IMR-90 (cell line): ENCODE measurements around the gene SESN1. TPM values are rescaled to one million over a fixed set of nuclear protein-coding genes. Genes with fewer than 3 reads are reported as not detected.

ENCODE experiments used
- ATAC-seq: fragments of 200-7000 bp; cut with Tn5 transposase; 2 replicates; pipeline ENCODE4 v1.9.1; 2020; ENCODE audit warnings: low read depth, mild to moderate bottlenecking, moderate library complexity
- BruUV-seq: library from RNA; stranded (reverse); fragments of 400-500 nt; replicated peaks from 2 replicates; lab custom pipeline; 2021; lab: Mats Ljungman, UMichigan
- CTCF ChIA-PET: fragments of 300-600 bp; formaldehyde crosslinking; extraction: SDS; loops from one replicate; lab custom pipeline; 2021; ENCODE audit warnings: antibody characterized with exemption; lab: Yijun Ruan, JAX
- POLR2A ChIA-PET: fragments of 300-600 bp; sonication (Branson Sonifier 250); formaldehyde crosslinking; loops from one replicate; lab custom pipeline; 2022; ENCODE audit warnings: antibody characterized with exemption; ENCODE audit not compliant: unreplicated experiment; lab: Charles Lee
- DNase-seq: peaks from one replicate; pipeline ENCODE4 v3.0.0; 2013
- H2AFZ ChIP-seq: replicated peaks from 2 replicates; pipeline ENCODE3; 2013; ENCODE audit warnings: low read length, mild to moderate bottlenecking; ENCODE audit not compliant: poor library complexity
- H2AK5ac ChIP-seq: 2 replicates; pipeline ENCODE4 v1.6.1; 2013; ENCODE audit warnings: low read depth, low read length, inconsistent platforms
- H2AK9ac ChIP-seq: replicated peaks from 2 replicates; pipeline ENCODE3; 2013; ENCODE audit warnings: mild to moderate bottlenecking, low read depth, low read length, moderate library complexity; ENCODE audit not compliant: poor library complexity
- H2BK120ac ChIP-seq: 2 replicates; pipeline ENCODE4 v1.6.1; 2013; ENCODE audit warnings: low read depth, low read length, inconsistent platforms
- H2BK15ac ChIP-seq: 3 replicates; pipeline ENCODE4 v1.6.1; 2013; ENCODE audit warnings: low read depth, low read length, inconsistent platforms
- H2BK20ac ChIP-seq: 2 replicates; pipeline ENCODE4 v1.6.1; 2013; ENCODE audit warnings: low read depth, mild to moderate bottlenecking, inconsistent platforms, low read length, moderate library complexity
- H2BK5ac ChIP-seq: 2 replicates; pipeline ENCODE4 v1.6.1; 2013; ENCODE audit warnings: mild to moderate bottlenecking, low read depth, low read length, inconsistent platforms; ENCODE audit not compliant: poor library complexity, severe bottlenecking
- H3K14ac ChIP-seq: replicated peaks from 2 replicates; pipeline ENCODE4 v1.6.1; 2013; ENCODE audit warnings: low read depth, low read length, inconsistent platforms
- H3K18ac ChIP-seq: 2 replicates; pipeline ENCODE4 v1.6.1; 2013; ENCODE audit warnings: low read depth, low read length, control low read depth
- H3K23ac ChIP-seq: 2 replicates; pipeline ENCODE4 v1.6.1; 2013; ENCODE audit warnings: low read depth, low read length, inconsistent platforms
- H3K27ac ChIP-seq: 2 replicates; pipeline ENCODE4 v1.5.1; 2013; ENCODE audit warnings: mild to moderate bottlenecking, control low read depth, low read length; ENCODE audit not compliant: insufficient read depth
- H3K27me3 ChIP-seq: 2 replicates; pipeline ENCODE4 v1.6.1; 2013; ENCODE audit warnings: low read length; ENCODE audit not compliant: control insufficient read depth, insufficient read depth
- H3K36me3 ChIP-seq: 2 replicates; pipeline ENCODE4 v1.6.1; 2013; ENCODE audit warnings: low read length, mixed read lengths; ENCODE audit not compliant: control insufficient read depth, insufficient read depth
- H3K4ac ChIP-seq: 2 replicates; pipeline ENCODE4 v1.6.1; 2013; ENCODE audit warnings: low read depth, low read length, inconsistent platforms
- H3K4me1 ChIP-seq: 2 replicates; pipeline ENCODE4 v1.6.1; 2013; ENCODE audit warnings: low read length, mixed read lengths; ENCODE audit not compliant: control insufficient read depth, insufficient read depth
- H3K4me2 ChIP-seq: 2 replicates; pipeline ENCODE4 v1.6.1; 2013; ENCODE audit warnings: low read depth, mild to moderate bottlenecking, control low read depth, low read length, moderate library complexity
- H3K4me3 ChIP-seq: 2 replicates; pipeline ENCODE4 v1.5.1; 2013; ENCODE audit warnings: low read depth, mild to moderate bottlenecking, control low read depth, low read length, moderate library complexity; ENCODE audit not compliant: insufficient read depth
- H3K56ac ChIP-seq: 2 replicates; pipeline ENCODE4 v1.6.1; 2013; ENCODE audit warnings: low read length, inconsistent platforms; ENCODE audit not compliant: insufficient read depth; ENCODE audit errors: extremely low read depth
- H3K79me1 ChIP-seq, 2 experiments: 2 replicates each; pipeline ENCODE4 v1.6.1; 2013; ENCODE audit warnings: low read length in 2 of 2, inconsistent platforms in 1 of 2, low read depth in 1 of 2
- H3K9ac ChIP-seq: 2 replicates; pipeline ENCODE4 v1.6.1; 2013; ENCODE audit warnings: low read depth, low read length, control low read depth
- H3K9me1 ChIP-seq: 2 replicates; pipeline ENCODE4 v1.6.1; 2013; ENCODE audit warnings: low read length, inconsistent platforms; ENCODE audit not compliant: insufficient read depth
- H3K9me3 ChIP-seq: 2 replicates; pipeline ENCODE4 v1.6.1; 2013; ENCODE audit warnings: low read length; ENCODE audit not compliant: control insufficient read depth, insufficient read depth
- H4K20me1 ChIP-seq: 2 replicates; pipeline ENCODE4 v1.6.1; 2013; ENCODE audit warnings: low read length, inconsistent platforms; ENCODE audit not compliant: insufficient read depth
- H4K5ac ChIP-seq: 2 replicates; pipeline ENCODE4 v1.6.1; 2013; ENCODE audit warnings: mild to moderate bottlenecking, low read depth, low read length, control low read depth
- H4K8ac ChIP-seq, 2 experiments: 2 replicates each; pipeline ENCODE4 v1.6.1; 2013; ENCODE audit warnings: low read depth in 2 of 2, low read length in 2 of 2, control low read depth in 1 of 2, inconsistent platforms in 1 of 2
- H4K91ac ChIP-seq: 2 replicates; pipeline ENCODE4 v1.6.1; 2013; ENCODE audit warnings: low read depth, low read length, inconsistent platforms; ENCODE audit not compliant: insufficient read depth
- MAFK ChIP-seq: IDR thresholded peaks from 2 replicates; pipeline ENCODE4 v1.6.1; 2012; ENCODE audit warnings: low read depth, low read length, improper control_type of control experiment
- MXI1 ChIP-seq: IDR thresholded peaks from 2 replicates; pipeline ENCODE4 v1.6.1; 2012; ENCODE audit warnings: low read depth, mild to moderate bottlenecking, low read length, moderate library complexity, borderline replicate concordance
- NFE2L2 ChIP-seq: fragments of 150-350 bp; IDR thresholded peaks from 2 replicates; pipeline ENCODE4 v1.6.1; 2016; ENCODE audit warnings: low read depth, mild to moderate bottlenecking, low read length
- POLR2A ChIP-seq: IDR thresholded peaks from 2 replicates; pipeline ENCODE4 v1.6.1; 2012; ENCODE audit warnings: mild to moderate bottlenecking, low read depth, low read length
- RCOR1 ChIP-seq: IDR thresholded peaks from 2 replicates; pipeline ENCODE4 v1.6.1; 2012; ENCODE audit warnings: mild to moderate bottlenecking, low read length, improper control_type of control experiment; ENCODE audit not compliant: insufficient replicate concordance
- RFX5 ChIP-seq: IDR thresholded peaks from 2 replicates; pipeline ENCODE4 v1.8.0; 2012; ENCODE audit warnings: low read depth, mild to moderate bottlenecking, low read length, moderate library complexity
- USF2 ChIP-seq: fragments of 150-350 bp; IDR thresholded peaks from 2 replicates; pipeline ENCODE4 v1.6.1; 2017; ENCODE audit warnings: mild to moderate bottlenecking, antibody characterized with exemption, low read length, low read depth
- dilution Hi-C: fragments of 300-500 bp; cut with HindIII; formaldehyde crosslinking; loops from one replicate; pipeline ENCODE4 v1.14.3; 2018; ENCODE audit warnings: low sequenced_read_pairs; ENCODE audit not compliant: unreplicated experiment
- in situ Hi-C: fragments of 300-500 bp; cut with MboI; formaldehyde crosslinking; loops from 3 replicates; pipeline ENCODE4 v1.14.3; 2019; ENCODE audit warnings: low sequenced_read_pairs, inconsistent platforms, mixed read lengths
- intact Hi-C: fragments of 100-400 bp; cut with micrococcal nuclease; formaldehyde crosslinking; loops from 2 replicates; pipeline ENCODE4 v1.10.0; 2022
- polyA plus RNA-seq, 3 experiments: library from polyadenylated mRNA; depleted of rRNA; stranded (reverse); fragments of >200 nt; gene quantifications; 2 replicates each; pipeline ENCODE4 v1.2.3, GENCODE V29; 2012; ENCODE audit warnings: low replicate concordance in 1 of 3
- total RNA-seq: library from RNA; depleted of rRNA; stranded (reverse); fragments of >200 nt; gene quantifications from 2 replicates; pipeline ENCODE4 v1.2.3, GENCODE V29; 2012

SESN1 gene
- total and polyA plus RNA-seq, 2 of the 4 experiments (the other 2 are of a cell fraction), result 9.7 to 16.7 TPM

GRCh38 chr6:109103942-109104341 is 9.3 kb upstream of the SESN1 start:
- H3K9me1 ChIP-seq, result no peaks in the 10 kb centered on the region
- H3K4me2 ChIP-seq, result no peak overlapping the region
- H2AFZ ChIP-seq, result no peak overlapping the region
- H2AK9ac ChIP-seq, result no peak overlapping the region
- no peak overlapping the region for H3K4me3 ChIP-seq
- no peak overlapping the region for H3K56ac ChIP-seq
- no peaks in the 10 kb centered on the region for H3K27me3 ChIP-seq
- no peak overlapping the region for H4K5ac ChIP-seq
- BruUV-seq, result no TSS peak
- no peak overlapping the region for H3K23ac ChIP-seq
- no peak overlapping the region for H2BK120ac ChIP-seq
- dilution Hi-C loops, result no loop called here
- no peak overlapping the region for H3K14ac ChIP-seq
- ChIA-PET POLR2A (no interaction called here), CTCF (no interaction called here)
- no peak overlapping the region for H2BK15ac ChIP-seq
- in situ Hi-C loops, result no loop called here
- ATAC-seq (no peak), DNase-seq (no peak)
- H4K20me1 ChIP-seq, result no peaks in the 10 kb centered on the region
- peaks cover 12 to 23% of the 10 kb centered on the region in 2 experiments; a peak in 3 of 4 replicates for H3K79me1 ChIP-seq
- H3K4ac ChIP-seq, result no peak overlapping the region
- no peak overlapping the region for H3K18ac ChIP-seq
- no peak overlapping the region for H2BK20ac ChIP-seq
- H3K4me1 ChIP-seq, result no peaks in the 10 kb centered on the region
- intact Hi-C loops, result no loop called here
- no peak overlapping the region for H3K27ac ChIP-seq
- no peak overlapping the region for H4K8ac ChIP-seq
- no peak overlapping the region for H2BK5ac ChIP-seq
- TF ChIP-seq MXI1 (no peak), MAFK (no peak), RCOR1 (no peak), RFX5 (no peak), USF2 (no peak), POLR2A (no peak), NFE2L2 (no peak)
- H3K36me3 ChIP-seq, result peaks cover 3% of the 10 kb centered on the region; the same call in 1 of the 2 replicates
- no peaks in the 10 kb centered on the region for H3K9me3 ChIP-seq
- no peak overlapping the region for H3K9ac ChIP-seq
- no peak overlapping the region for H4K91ac ChIP-seq
- no peak overlapping the region for H2AK5ac ChIP-seq
